GM21390 (cell line): ENCODE data around the gene LTA4H.
"Not testable (repeated sequence)": the region's sequence is repeated elsewhere in the genome, so short reads cannot be mapped to it uniquely, and the experiment has no call there.

Experiments used
- ATAC-seq: cut with Tn5 transposase; IDR thresholded peaks from one replicate; pipeline ENCODE4 v1.9.1; 2021; ENCODE audit not compliant: unreplicated experiment

LTA4H gene

DNA sequence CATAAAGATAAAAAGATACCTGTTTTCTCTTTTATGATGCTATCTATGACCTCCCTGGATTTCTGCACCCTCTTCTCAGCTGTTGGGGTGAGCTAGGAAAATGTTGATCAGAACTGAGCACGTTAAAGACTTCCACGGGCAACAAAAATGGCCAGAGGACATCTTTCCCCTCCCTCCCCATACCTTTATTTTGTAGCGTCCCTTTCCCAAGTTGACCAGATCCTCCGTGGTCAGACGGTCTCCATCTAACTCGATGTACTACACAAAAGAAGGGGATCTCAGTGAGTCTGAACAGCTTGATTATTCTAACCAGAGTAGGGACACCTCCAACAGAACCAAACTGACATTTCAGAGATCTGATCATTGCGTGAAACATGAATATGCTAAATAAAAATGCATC lies 41.5 kb downstream of the LTA4H start:
- no peak for ATAC-seq

DNA sequence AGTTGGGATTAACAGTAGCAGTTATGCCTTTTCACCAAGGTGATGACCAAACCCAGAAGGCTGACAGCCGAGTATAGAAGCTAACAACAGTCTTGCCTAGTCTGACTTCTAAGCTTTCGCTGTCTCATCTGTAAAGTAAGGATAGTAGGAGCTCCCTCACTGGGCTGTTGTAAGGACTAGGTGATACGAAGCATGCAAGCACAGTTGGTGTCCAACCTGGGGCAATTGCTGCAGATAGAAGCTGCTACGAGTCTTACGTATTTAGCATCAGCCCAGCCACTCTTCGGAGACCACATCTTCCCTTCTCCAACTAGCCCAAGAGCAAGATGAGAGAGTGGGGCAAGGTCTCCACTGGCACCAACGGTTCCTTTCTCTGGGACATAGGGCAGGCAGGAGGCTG lies 45.3 kb downstream of the LTA4H start:
- ATAC-seq = no peak

DNA sequence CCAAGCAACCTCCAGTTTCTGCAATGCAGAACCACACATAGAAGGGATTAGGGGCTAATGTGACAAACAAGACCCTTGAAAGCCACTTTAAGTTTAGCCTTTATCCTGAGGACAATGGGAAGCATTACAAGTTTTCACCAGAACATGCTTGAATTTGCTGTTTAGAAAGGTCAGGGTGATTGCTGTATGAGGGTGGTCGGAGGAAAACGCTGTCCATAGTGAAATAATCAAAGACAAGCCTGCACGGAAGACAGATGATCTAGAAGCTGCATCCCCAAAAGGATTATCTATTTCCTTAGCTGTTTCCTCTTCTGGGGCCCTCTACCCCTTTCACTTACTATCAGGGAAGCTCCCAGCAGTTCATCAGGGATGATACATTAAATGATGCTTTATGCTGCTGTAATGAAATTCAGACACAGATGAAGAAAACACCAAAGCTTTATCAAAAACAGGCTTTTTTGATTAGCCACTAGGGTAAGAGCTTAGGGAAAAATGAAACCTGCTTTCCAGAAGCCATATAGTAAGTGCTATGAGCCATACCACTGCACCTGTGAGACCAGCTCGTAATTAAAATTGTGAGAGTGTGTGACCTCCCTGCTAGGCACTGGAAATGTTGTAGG lies 45.8 kb downstream of the LTA4H start:
- ATAC-seq = no peak

DNA sequence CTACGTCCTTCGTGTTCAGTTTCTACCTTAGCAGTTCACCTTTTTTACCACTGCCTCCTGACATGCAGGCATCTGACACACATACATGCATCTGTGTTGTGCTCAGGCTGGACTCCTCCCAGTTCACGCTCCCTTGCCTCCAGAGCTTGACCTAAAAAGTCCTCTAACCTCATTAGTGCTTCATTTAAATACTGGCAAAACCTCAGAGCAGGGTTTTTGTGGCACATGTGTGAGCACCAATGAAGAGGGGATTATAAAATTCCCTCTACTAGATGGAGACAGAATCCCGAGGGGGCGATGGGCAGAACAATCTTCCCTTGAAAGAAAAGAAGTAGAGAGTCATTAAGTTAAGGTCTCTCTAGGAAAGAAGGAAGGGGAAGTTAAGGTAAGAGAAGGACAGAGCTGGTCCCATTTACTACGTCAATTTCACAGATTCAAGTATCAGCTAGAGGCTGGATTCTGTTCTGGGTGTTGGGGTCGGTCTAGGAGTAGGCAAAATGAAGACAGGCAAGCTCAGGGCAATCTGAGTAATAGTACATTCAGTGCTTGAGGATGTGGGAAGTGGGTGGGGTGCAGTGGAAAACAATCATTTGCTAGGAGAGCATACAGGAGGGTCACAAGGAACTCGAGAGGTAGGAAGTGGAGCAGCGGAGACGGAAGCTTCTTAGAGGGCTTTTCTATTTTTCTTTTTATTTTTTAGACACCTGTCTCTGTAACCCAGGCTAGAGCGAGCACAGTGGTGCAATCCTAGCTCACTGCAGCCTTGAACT lies 46.7 kb downstream of the LTA4H start:
- ATAC-seq = no peak

DNA sequence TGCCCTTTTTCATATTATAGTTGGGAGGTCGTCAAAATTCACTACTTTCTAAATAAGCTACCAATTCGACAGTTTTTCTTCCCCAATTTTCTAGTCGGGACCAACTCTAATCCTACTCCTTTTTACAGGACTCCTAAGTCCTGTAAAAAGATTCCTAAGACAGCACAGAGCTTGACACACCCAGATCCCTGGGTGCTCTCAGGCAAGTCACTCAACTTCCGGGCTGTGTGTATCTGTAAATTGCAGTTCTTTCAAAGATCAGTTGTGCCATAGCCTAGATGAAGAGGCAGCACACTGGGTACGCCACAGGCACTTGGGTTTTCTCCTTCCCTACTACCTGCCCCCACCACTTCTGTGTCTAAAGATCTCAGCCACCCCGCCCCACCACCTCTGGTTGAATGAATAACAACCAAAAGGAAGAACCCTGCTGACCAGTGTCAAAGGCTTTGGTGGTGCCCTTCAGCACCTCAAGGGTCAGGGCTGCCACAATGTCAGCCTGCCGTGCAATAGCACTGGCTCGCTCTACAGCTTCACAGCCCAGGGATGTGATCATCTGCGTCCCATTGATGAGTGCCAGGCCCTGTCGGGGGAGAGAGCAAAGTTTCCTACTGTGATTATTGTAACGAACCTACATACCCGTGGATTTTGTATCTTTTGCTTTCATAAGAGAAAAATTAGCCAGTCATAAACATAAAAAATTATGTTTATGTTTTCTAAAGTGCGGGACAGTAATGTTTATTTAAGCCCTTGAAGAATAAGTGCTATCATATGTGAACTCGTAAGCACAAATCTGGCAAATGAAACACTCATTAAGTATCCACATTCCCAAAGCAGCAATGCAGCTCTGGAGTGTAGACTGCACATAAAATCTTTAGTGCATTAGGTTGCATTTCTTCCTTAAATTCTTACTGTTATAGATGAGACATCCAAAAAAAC lies 48.5 kb downstream of the LTA4H start:
- no peak for ATAC-seq

DNA sequence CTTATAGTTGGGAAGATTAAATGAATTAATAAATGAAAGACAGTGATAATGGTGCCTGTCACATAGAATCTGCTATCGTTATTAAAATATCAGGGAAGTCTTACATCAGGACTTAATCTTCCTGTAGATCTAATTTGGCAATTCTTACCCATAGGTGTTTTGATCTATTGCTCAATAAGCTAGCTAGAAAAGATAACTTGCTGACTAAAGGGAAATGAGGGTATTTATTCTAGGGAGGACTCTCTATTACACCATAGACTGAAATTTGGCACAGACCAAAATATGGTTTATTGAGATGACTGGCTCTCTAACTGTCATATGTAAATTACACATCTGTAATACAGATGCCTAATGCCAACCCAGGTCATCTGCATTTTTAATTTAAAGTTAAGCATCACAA lies 50.7 kb downstream of the LTA4H start:
- no peak for ATAC-seq

DNA sequence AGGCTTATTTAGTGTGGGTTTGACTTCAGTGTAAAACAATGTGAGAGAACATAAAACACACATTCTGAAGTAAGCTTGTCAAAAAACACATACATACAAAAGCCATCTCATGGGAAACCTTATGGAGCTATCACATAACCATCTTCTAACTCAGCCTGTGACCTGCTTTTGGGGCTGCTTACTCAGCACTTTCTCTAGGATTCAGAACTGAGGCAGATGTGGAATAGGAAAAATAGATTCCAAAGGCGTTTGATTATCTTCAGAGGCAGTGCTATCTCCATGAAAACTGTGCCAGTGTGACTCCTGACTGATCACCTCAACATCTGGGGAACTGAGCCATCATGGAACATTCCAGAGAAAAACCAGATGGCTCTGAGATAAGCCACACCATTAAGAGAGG lies 52.8 kb downstream of the LTA4H start:
- ATAC-seq = no peak

DNA sequence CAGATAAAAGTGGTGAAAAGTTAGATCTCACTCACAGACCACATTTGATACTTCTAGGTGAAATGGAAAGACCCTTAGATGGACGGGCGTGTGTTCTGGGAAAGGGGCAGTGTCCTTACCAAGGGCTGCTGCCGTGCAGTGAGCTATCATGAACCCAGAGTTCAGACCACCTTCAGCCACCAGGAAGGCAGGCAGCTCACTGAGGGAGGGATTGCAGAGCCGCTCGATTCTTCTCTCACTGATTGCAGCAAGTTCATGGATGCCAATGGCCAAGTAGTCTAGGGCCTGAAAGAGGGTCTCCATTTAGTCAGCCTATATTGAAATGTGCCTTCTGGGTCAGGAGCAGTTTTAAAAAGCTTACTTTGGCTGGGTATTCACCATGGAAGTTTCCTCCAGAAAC lies 55.0 kb downstream of the LTA4H start:
- ATAC-seq = no peak

DNA sequence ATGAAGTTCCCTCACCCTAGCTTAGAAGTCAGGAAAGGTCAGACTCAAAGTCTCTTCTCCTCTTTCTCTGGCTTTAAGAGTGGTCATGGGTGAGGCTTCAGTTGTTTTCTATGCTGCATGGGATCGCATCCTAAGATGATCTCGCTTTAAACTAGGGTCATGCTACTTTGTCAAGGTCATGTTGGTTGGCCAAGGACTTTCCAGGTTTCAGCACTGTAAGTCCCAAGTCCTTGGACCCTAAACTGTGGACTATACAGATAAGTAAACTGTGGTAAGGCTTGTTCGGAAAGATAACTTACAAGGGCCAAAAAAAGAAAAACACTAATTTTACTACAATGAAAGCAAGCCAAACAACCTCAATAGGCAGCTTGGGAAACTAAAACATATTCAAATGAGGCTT lies 56.6 kb downstream of the LTA4H start:
- ATAC-seq = no peak

DNA sequence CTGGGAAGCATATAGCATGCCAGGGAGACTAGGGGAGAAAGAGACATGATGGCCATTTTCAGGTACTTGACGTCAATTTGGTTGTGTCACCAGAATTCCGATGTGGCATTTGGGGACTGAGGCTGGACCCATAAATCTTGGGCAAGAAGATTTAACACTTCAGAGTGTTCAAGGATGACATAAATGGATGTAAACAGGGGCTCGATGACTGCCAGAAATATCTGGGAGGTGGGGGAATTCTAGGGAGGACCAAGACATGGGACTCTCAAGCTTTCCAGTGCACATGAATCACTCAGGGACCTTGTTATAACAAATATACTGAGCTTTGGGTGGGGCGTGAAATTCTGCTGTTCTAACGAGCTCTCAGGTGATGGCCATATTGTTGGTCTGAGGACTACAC lies 57.0 kb downstream of the LTA4H start:
- no peak for ATAC-seq

DNA sequence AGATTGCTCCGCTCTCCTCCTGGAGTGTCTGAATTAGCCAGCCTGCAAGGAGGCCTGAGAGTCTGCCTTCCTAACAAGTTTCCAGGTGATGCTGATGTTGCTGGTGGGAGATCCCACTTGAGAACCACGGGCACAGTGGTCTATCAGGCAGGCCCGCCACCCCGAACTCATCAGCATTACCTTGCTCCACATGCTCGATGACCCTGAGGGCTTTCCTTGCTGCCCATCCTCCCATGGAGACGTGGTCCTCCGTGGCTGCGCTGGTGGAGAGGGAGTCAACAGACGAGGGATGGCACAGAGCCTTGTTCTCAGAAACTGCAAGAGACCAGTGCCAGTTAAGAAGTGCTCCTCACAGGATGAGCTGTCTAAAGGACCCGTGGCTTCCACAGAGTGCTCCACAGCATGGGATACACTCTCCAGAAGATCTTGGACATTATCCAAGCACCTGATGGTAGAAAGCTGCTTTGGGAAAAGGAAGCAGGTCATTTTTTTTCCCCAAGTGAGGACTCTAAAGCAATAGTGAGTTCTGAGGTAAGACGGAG lies 57.6 kb downstream of the LTA4H start:
- no peak for ATAC-seq

DNA sequence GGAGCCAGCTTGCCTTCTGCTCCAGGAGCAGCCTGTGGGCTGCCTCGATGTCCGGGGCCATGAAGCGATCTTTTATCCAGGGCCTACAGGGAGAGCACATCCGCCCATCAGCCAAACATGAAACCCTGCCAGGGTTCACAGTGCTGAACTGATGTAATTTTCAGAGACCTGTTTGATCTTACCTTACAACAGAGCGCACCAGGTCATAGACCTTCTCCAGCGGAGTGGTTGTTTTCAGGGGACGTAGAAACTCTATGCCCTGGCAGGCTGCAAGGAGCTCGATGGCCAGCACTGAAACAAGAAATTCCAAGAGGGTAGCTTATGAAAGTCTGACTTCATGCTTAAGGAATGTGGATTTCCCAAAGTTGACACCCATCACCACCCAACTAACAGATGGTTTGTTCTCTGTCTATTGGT lies 59.0 kb downstream of the LTA4H start:
- ATAC-seq = no peak

DNA sequence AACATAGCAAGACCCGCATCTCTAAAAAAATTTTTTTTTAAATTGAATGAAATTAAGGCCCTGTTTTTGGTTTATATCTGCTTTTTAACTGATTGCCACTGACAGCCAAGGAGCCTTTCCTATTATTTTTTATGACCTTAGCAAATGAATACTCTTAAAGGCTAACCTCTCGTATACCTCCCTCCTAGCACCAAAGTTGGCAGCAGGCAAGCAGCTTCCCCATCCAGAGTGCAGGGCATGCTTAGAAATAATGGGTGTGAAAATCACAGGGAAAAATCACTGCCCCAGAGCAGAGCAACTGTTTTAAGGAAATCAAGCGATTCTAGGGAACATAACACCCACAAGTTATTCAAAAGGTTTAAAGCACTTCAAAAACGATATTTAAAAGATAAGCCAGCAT lies 59.9 kb downstream of the LTA4H start:
- no peak for ATAC-seq

DNA sequence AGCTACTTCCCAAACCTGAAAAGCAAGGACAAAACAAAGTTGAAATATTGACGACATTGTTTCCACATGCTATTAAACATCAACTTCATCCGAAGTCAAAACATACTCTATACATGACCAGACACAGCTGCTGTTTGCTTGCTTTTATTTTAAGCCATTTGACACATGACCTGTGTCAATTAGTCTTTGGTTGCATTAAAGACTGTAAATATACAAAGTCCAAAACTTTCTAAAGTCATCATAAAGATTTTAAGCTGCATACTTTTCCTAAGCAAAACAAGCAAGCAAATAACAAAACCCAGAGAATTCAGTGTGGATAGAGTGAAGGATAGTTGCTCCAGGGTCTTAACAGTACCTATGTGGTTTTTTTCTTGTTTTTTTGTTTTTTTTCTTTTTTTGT lies 61.0 kb downstream of the LTA4H start:
- no peak for ATAC-seq

DNA sequence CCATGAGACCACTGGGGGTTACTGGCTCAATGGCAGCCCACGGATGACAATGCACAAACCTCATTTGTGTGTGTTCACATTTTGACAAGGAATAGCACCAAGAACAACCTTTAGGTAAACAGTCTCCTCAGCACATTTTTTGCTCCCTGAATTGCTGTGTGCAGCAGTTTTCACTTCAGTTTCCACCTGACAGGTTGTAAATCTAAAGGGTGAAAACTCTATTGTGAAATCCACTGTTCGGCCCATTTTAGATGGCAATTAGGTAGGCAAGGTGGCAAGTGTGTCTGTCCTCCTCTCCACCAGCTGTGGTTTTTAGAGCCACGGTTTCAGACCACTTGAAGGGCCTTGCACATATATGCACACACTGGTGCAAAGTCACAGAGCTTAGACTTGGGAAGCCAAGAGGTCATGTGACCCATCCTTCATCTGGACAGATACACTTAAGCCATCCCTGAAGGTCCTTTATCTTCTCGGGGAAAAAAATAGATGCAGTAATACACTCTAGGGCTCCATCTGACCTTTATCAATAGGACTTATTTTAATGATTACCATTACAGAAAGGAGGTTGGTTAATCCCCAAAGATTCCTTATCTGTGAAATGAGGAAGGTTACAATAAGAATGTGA lies 62.4 kb downstream of the LTA4H start:
- ATAC-seq = no peak

DNA sequence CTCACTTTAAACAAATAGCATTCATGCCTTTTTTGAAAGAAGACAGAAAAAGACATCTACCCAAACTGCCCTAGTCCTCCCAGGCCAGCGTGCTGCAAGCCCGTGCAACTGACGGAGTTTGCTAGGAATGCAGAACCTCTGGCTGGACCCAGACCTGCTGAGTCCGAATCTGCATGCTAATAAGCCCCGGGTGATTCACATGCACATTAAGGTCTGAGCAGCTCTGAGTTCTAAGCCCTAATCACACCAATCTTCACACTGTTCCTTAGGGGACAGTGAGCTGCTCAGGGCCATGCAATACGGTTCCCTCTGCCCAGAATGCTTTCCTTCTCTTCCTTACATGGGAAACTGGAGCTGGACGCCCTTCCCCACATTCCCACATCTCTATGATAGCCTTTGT lies 64.5 kb downstream of the LTA4H start:
- no peak for ATAC-seq

DNA sequence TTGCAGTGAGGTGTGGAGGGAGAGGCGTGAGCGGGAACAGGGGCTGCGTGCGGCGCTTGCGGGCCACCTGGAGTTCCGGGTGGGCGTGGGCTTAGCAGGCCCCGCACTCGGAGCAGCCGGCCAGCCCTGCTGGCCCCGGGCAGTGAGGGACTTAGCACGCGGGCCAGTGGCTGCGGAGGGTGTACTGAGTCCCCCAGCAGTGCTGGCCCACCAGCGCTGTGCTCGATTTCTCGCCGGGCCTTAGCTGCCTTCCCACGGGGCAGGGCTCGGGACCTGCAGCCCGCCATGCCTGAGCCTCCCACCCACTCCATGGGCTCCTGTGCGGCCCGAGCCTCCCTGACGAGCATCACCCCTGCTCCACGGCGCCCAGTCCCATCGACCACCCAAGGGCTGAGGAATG lies 66.3 kb downstream of the LTA4H start:
- ATAC-seq = not testable (repeated sequence)

DNA sequence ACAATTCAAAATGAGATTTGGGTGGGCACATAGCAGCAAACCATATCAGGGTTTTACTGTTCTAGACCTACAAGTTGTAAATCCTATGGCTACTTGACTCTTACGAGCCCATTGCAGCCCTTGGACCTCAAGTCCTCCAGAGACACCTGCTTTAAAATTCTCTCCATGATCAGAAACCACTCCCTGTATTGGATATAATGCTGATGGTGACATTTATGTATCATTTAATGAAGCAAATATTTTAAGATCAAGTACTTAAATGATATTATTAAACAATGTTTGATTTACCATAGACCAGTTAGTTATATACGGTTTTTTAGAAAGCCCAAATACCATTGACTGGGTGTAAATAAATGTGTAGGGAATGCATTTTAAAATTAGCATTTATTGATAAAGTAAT lies 68.1 kb downstream of the LTA4H start:
- no peak for ATAC-seq

DNA sequence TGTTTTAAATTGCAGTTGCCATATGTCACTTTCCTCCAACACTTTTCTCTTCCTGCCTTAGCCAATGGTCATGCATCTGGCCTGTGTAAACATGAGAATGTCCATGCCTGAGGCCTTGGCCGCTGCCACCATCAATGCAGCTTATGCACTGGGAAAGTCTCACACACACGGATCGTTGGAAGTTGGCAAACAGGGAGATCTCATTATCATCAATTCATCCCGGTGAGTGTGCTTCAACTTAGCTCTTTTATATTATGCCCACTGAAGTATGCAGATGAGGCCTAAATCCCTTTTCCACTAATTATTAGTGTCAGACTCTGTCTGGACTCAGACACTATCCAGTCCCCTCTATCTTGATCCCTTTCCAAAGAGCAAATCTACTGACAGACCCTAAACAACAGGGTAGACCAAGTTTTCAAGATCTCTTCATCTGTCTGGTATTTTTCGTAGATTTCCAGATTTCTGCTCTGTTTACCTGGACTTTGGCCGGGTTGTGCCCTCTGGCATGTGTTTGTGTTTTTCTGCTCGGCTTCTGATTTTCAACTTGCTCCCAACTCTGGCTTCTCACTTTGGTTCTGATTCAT lies 69.0 kb downstream of the LTA4H start:
- ATAC-seq = no peak

DNA sequence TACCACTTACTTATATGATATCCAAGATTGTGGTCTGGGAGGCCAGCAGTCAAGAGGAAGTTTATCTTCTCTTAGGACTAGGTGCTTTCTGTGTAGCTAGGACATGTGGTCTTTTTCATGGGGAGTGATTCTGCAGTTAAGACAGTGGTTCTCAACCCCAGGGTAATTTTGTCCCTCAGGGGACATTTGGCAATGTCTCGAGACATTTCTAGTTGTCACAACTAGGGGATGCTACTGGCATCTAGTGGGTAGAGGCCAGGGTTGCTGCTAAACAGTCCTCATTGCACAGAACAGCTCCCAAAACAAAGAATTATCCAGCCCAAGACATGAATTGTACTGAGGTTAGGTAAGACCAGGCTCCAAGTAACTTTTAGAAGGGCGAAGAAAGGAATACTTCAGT lies 72.3 kb downstream of the LTA4H start:
- ATAC-seq = no peak

DNA sequence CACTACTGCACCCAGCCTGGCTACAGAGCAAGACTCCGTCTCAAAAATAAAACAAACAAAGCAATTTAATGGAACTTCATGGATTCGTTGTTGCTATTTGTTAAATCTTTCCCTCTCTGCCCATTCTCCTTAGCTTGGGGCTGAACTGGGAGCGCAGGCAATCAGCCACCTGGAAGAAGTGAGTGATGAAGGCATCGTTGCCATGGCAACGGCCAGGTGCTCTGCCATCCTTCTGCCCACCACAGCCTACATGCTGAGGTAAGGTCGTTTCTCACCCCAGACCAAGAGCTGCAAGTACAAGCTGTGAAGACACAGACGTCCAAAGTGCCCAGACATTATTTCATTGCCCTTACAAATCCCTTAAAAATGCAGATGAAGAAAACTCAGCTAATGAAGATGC lies 73.2 kb downstream of the LTA4H start:
- no peak for ATAC-seq
